ENCODE measurements around the gene ADCY6. TPM values are rescaled to one million over a fixed set of nuclear protein-coding genes. Genes with fewer than 3 reads are reported as not detected.

The ADCY6 gene
- total and polyA plus RNA-seq, 2 of the 4 experiments (the other 2 are of a cell fraction) = 18.5 to 34.4 TPM

- H3K9me3 ChIP-seq (ENCODE audit: control insufficient read depth, insufficient read depth, low read length) = no peaks in the 10 kb centered on the region
- no peak overlapping the region for H2BK20ac ChIP-seq (ENCODE audit: low read depth, low read length)
- no peak overlapping the region for H3K27ac ChIP-seq (ENCODE audit: insufficient read depth, low read length)
- DNase-seq = no peak
- peak overlapping the region; percentile 90 for H2AFZ ChIP-seq (replicated peaks; ENCODE audit: low read length, poor library complexity)
- peaks cover 22 to 36% of the 10 kb centered on the region in 2 experiments for H3K79me1 ChIP-seq (ENCODE audit: low read depth in 1 of 2, low read length in 2 of 2)
- peak overlapping the region; percentile 60 for H3K23ac ChIP-seq (ENCODE audit: low read depth, low read length)
- H3K9me1 ChIP-seq (ENCODE audit: insufficient read depth, low read length) = peaks cover 23% of the 10 kb centered on the region
- H3K9ac ChIP-seq (ENCODE audit: low read depth, low read length) = 0 out of 2 replicates have a peak overlapping the region, but pooled peaks have one; percentile 14
- no peak overlapping the region for H2BK120ac ChIP-seq (ENCODE audit: low read depth, low read length)
- 0 out of 2 replicates have a peak overlapping the region, but pooled peaks have one; percentile 53 for H4K5ac ChIP-seq (ENCODE audit: low read depth, low read length)
- no peak overlapping the region; the same call in 1 of the 2 replicates for H3K4ac ChIP-seq (ENCODE audit: low read depth, low read length)
- BruUV-seq (replicated peaks) = no TSS peak
- no peaks in the 10 kb centered on the region for H3K36me3 ChIP-seq (ENCODE audit: control insufficient read depth, insufficient read depth, low read length)
- no peak for ATAC-seq (ENCODE audit: low read depth)
- peak overlapping the region; percentile 51; the same call in 1 of the 2 replicates for H2AK5ac ChIP-seq (ENCODE audit: low read depth, low read length)
- intact Hi-C loops (cut with micrococcal nuclease) = loop anchor here (2.0 kb wide), 1 partner anchor 21 kb away; no protein-coding TSS in a partner anchor
- POLR2A ChIA-PET (ENCODE audit: unreplicated experiment) = interaction anchor here (0.6 kb wide), 1 partner anchor 1258 kb away, joined by 5 read pairs; no protein-coding TSS in a partner anchor
- H3K18ac ChIP-seq (ENCODE audit: low read depth, low read length) = no peak overlapping the region
- peaks cover 11% of the 10 kb centered on the region for H3K4me1 ChIP-seq (ENCODE audit: control insufficient read depth, insufficient read depth, low read length)
- no peak overlapping the region for H4K91ac ChIP-seq (ENCODE audit: insufficient read depth, low read depth, low read length)
- TF ChIP-seq NFE2L2 (IDR thresholded peaks at IDR 0.05; ENCODE audit: low read depth, low read length) (no peak), POLR2A (IDR thresholded peaks at IDR 0.05; ENCODE audit: low read depth, low read length) (no peak), CHD1 (IDR thresholded peaks at IDR 0.05; ENCODE audit: low read depth, low read length) (no peak), SMC3 (IDR thresholded peaks at IDR 0.05; ENCODE audit: low read depth, low read length) (no peak), RCOR1 (IDR thresholded peaks at IDR 0.05; ENCODE audit: insufficient replicate concordance, low read length) (no peak), MAZ (IDR thresholded peaks at IDR 0.05; ENCODE audit: borderline replicate concordance, low read depth, low read length) (no peak), RAD21 (IDR thresholded peaks at IDR 0.05; ENCODE audit: low read length) (no peak), FOS (IDR thresholded peaks at IDR 0.05; ENCODE audit: low read depth, low read length) (no peak), CEBPB (IDR thresholded peaks at IDR 0.05; ENCODE audit: low read depth, low read length) (no peak), ELK1 (IDR thresholded peaks at IDR 0.05; ENCODE audit: borderline replicate concordance, low read depth, low read length) (no peak), MXI1 (IDR thresholded peaks at IDR 0.05; ENCODE audit: borderline replicate concordance, low read depth, low read length) (no peak), MAFK (IDR thresholded peaks at IDR 0.05; ENCODE audit: low read depth, low read length) (no peak), USF2 (IDR thresholded peaks at IDR 0.05; ENCODE audit: low read depth, low read length) (no peak), CTCF (conservative IDR thresholded peaks at IDR 0.05; ENCODE audit: low read depth, low read length) (no peak), RFX5 (IDR thresholded peaks at IDR 0.05; ENCODE audit: low read depth, low read length) (no peak), BHLHE40 (IDR thresholded peaks at IDR 0.05; ENCODE audit: low read depth, low read length) (no peak)
- peaks cover 23% of the 10 kb centered on the region for H4K20me1 ChIP-seq (ENCODE audit: insufficient read depth, low read length)
- CTCF ChIA-PET = interaction anchor here (1.2 kb wide), 1 partner anchor 25 kb away, joined by 4 read pairs; no protein-coding TSS in a partner anchor
- dilution Hi-C loops (cut with HindIII; ENCODE audit: low sequenced_read_pairs, unreplicated experiment) = no loop called here
- WGBS, 2 experiments (ENCODE audit: extremely low coverage in 2 of 2, insufficient read length in 1 of 2) = 5% methylated on average over 2 of the region's 4 CpGs; no CpG with 5 or more reads in 1 of the 2 experiments
- in situ Hi-C loops (cut with MboI; ENCODE audit: low sequenced_read_pairs) = loop anchor here (25.0 kb wide), 1 partner anchor 253 kb away; the partner anchor contains the start of gene OR8S1
- H3K27me3 ChIP-seq (ENCODE audit: control insufficient read depth, insufficient read depth, low read length) = no peaks in the 10 kb centered on the region
- peak overlapping the region; percentile 28 to 99 for H4K8ac ChIP-seq (ENCODE audit: low read depth in 2 of 2, low read length in 2 of 2)
- no peak overlapping the region for H3K14ac ChIP-seq (replicated peaks; ENCODE audit: low read depth, low read length)
- H2BK5ac ChIP-seq (ENCODE audit: low read depth, low read length, poor library complexity, severe bottlenecking) = no peak overlapping the region
- H3K4me2 ChIP-seq (ENCODE audit: low read depth, low read length) = no peak overlapping the region; the same call in 1 of the 2 replicates
- H3K56ac ChIP-seq (ENCODE audit: extremely low read depth, insufficient read depth, low read length) = no peak overlapping the region
- peak overlapping the region; percentile 57 for H2AK9ac ChIP-seq (replicated peaks; ENCODE audit: low read depth, low read length, poor library complexity)
- no peak overlapping the region for H3K4me3 ChIP-seq (ENCODE audit: insufficient read depth, low read depth, low read length)
- H2BK15ac ChIP-seq (ENCODE audit: low read depth, low read length) = no peak overlapping the region
These were observed 1.0 kb upstream of the ADCY6 start for GRCh38 chr12:48789858-48790326.

Measured in IMR-90 (cell line).